ENCODE measurements around the gene ZSCAN10.
A peak's percentile ranks its signal among the peaks of the same experiment; 100 is the strongest.
"Not testable (repeated sequence)": the region's sequence is repeated elsewhere in the genome, so short reads cannot be mapped to it uniquely, and the experiment has no call there.

The ZSCAN10 gene

GRCh38 chr16:3058139-3059030 lies 40.7 kb downstream of the ZSCAN10 start:
- H3K27ac ChIP-seq = peak overlapping the region; percentile 68; the same call in 1 of the 2 replicates
- TF ChIP-seq CTCF (conservative IDR thresholded peaks at IDR 0.05) = no peak

GRCh38 chr16:3057181-3058138 lies 41.6 kb downstream of the ZSCAN10 start:
- no peak for TF ChIP-seq CTCF (conservative IDR thresholded peaks at IDR 0.05)
- H3K27ac ChIP-seq = no peak overlapping the region

GRCh38 chr16:3056336-3057180 lies 42.5 kb downstream of the ZSCAN10 start:
- H3K27ac ChIP-seq = no peak overlapping the region
- TF ChIP-seq CTCF (conservative IDR thresholded peaks at IDR 0.05) = no peak

GRCh38 chr16:3055734-3056115 lies 43.4 kb downstream of the ZSCAN10 start:
- not testable (repeated sequence) for H3K27ac ChIP-seq

GRCh38 chr16:3054965-3055733 lies 43.9 kb downstream of the ZSCAN10 start:
- no peak for TF ChIP-seq CTCF (conservative IDR thresholded peaks at IDR 0.05)
- H3K27ac ChIP-seq = no peak overlapping the region

- H3K27ac ChIP-seq = not testable (repeated sequence)
Observed at GRCh38 chr16:3053330-3053710, 45.8 kb downstream of the ZSCAN10 start.

- H3K27ac ChIP-seq = not testable (repeated sequence)
Observed at GRCh38 chr16:3052571-3053329, 46.3 kb downstream of the ZSCAN10 start.

GRCh38 chr16:3051494-3051893 lies 47.6 kb downstream of the ZSCAN10 start:
- H3K27ac ChIP-seq = no peak overlapping the region
- no peak for TF ChIP-seq CTCF (conservative IDR thresholded peaks at IDR 0.05)
